ENCODE results near the gene STX8.

Gene STX8

GRCh38 chr17:9557161-9557755 is 18.4 kb downstream of the STX8 start:
- DNase-seq (ENCODE audit: low read depth), result no peak

GRCh38 chr17:9554715-9555114 is 20.9 kb downstream of the STX8 start:
- DNase-seq (ENCODE audit: low read depth), result peak; percentile 16

GRCh38 chr17:9553596-9553995 is 22.0 kb downstream of the STX8 start:
- DNase-seq (ENCODE audit: low read depth), result no peak

GRCh38 chr17:9553181-9553580 is 22.4 kb downstream of the STX8 start:
- DNase-seq (ENCODE audit: low read depth), result no peak

GRCh38 chr17:9549215-9549614 is 26.4 kb downstream of the STX8 start:
- no peak for DNase-seq (ENCODE audit: low read depth)

GRCh38 chr17:9544221-9544620 is 31.4 kb downstream of the STX8 start:
- DNase-seq (ENCODE audit: low read depth), result no peak

- DNase-seq (ENCODE audit: low read depth), result no peak
Observed at GRCh38 chr17:9541718-9542117, 33.9 kb downstream of the STX8 start.

- no peak for DNase-seq (ENCODE audit: low read depth)
Observed at GRCh38 chr17:9538626-9539025, 37.0 kb downstream of the STX8 start.

GRCh38 chr17:9537177-9537776 is 38.3 kb downstream of the STX8 start:
- DNase-seq (ENCODE audit: low read depth), result no peak

GRCh38 chr17:9536061-9536460 is 39.6 kb downstream of the STX8 start:
- DNase-seq (ENCODE audit: low read depth), result no peak

- no peak for DNase-seq (ENCODE audit: low read depth)
Observed at GRCh38 chr17:9533441-9533840, 42.2 kb downstream of the STX8 start.

GRCh38 chr17:9532715-9533114 is 42.9 kb downstream of the STX8 start:
- DNase-seq (ENCODE audit: low read depth), result no peak

GRCh38 chr17:9531034-9531433 is 44.6 kb downstream of the STX8 start:
- DNase-seq (ENCODE audit: low read depth), result no peak

GRCh38 chr17:9529033-9529700 is 46.5 kb downstream of the STX8 start:
- no peak for DNase-seq (ENCODE audit: low read depth)

GRCh38 chr17:9527788-9528187 is 47.8 kb downstream of the STX8 start:
- no peak for DNase-seq (ENCODE audit: low read depth)

- DNase-seq (ENCODE audit: low read depth), result no peak
Observed at GRCh38 chr17:9522074-9522473, 53.5 kb downstream of the STX8 start.

GRCh38 chr17:9521062-9521461 is 54.6 kb downstream of the STX8 start:
- DNase-seq (ENCODE audit: low read depth), result no peak

GRCh38 chr17:9520649-9521048 is 55.0 kb downstream of the STX8 start:
- DNase-seq (ENCODE audit: low read depth), result no peak

- DNase-seq (ENCODE audit: low read depth), result no peak
Observed at GRCh38 chr17:9519583-9520272, 55.9 kb downstream of the STX8 start.

- no peak for DNase-seq (ENCODE audit: low read depth)
Observed at GRCh38 chr17:9517396-9517795, 58.2 kb downstream of the STX8 start.

- DNase-seq (ENCODE audit: low read depth), result no peak
Observed at GRCh38 chr17:9513266-9513665, 62.4 kb downstream of the STX8 start.

GRCh38 chr17:9512323-9513168 is 63.1 kb downstream of the STX8 start:
- no peak for DNase-seq (ENCODE audit: low read depth)
